Measurements from ENCODE around the gene SLC39A7.

Gene SLC39A7, protein sequence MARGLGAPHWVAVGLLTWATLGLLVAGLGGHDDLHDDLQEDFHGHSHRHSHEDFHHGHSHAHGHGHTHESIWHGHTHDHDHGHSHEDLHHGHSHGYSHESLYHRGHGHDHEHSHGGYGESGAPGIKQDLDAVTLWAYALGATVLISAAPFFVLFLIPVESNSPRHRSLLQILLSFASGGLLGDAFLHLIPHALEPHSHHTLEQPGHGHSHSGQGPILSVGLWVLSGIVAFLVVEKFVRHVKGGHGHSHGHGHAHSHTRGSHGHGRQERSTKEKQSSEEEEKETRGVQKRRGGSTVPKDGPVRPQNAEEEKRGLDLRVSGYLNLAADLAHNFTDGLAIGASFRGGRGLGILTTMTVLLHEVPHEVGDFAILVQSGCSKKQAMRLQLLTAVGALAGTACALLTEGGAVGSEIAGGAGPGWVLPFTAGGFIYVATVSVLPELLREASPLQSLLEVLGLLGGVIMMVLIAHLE

DNA sequence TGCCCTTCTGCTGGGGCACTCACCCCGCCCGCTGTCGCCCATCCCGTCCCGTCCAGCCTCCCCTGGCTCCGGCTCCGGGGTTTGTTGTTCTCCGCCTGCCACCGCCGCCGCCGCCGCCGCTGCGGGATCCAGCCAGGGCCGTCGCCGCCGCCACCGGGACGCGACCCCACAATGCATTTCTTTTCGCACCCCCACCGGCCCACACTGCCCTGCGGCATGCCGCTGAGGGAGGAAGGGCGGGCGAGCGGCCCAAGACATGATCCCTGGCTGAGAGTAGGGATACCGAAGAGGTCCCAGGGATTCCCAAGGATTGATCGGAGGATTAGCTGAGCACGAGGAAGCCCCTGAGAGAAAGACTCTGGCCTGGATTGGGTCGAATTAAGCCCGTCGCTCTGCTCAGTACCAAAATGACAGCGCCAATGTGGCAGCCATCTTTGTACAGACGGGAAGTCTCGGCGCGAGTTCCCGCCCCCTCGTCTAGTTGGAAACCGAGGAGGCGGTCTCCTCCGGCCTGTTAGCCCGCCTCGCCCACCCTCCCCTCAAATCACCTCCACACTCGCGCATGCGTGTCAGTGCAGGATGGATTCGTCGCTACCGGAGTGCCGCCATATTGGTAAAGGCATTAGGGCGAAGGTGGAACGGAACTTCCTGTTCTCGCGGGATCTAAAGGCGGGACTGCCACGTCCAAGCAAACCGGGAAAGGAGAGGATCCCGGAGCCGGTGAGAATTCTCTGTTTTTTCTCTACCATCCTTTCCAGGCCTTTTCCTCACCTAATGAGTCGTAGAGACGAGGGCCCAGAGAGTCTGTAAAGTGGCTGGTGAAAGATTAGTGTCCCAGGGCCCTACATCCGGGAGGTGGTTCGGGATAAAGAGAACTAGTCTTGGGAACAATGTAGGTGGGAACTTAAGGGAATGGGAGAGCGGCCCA, at the start of gene SLC39A7, which contains the start of gene RXRB:
SLC39A7 (plus strand) TSS at position 649 of the 928 bp plus-strand sequence. CDS start 379 bp downstream, outside the sequence.
RXRB (minus strand) TSS at position 447 of the 928 bp plus-strand sequence; CDS start at position 258, 189 bp downstream.
- peak; percentile 63 for FAIRE-seq

DNA sequence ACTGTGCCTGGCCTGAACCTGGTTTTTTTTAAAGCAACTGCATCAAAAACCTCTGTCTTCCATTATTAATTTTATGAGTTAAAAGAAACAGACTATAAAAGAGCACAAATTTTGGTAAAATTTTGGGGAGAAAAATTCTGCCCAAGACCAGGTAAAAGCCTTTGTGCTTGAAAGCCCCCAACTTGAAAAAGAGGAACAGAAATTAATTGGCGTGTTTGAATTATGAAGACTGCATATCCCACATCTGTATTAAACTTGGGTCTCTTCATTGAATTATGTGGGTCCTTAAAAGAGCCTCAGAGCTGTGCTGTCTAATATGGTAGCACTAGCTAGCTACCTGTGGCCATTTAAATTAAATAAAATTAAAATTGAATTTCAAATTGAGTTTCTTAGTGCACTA, 49.6 kb upstream of the SLC39A7 start:
- no peak for FAIRE-seq

DNA sequence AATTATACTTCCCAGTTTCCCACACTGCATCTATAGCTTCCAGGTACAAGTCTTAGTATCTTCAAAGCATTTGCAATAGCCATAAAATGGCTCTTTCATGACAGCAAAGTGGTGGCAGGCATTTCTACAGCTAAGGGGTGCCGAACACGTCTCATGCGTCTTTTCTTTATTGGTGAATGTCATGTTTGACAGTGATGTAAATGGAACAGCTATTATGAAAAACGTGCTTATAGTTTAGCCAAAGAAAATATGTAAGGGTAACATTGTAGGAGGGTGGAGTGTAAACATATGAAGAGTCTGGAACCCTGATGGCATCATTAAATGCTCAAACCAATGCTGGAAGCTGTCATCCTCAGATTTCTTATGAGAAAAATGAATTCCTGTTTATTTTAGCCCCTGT, 46.3 kb upstream of the SLC39A7 start:
- no peak for FAIRE-seq

DNA sequence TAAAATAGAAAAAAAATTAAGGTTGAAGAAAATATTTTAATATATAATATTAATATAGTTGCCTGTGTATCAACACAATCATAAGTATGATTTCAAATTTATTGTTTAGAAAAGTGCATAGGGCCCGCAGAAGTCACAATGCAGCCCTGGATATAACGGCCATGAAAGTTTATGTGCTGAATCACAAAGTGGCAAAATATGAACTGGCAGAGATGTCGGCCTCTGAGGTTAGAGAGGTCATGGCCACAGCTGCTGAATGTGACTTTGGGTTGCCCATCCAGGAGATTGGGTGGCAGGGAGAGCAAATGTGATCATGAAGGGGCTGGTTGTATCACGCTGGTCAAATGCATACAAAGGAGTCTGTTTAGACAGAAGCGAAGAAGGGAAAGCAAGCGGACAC, 44.1 kb upstream of the SLC39A7 start:
- FAIRE-seq, result no peak

DNA sequence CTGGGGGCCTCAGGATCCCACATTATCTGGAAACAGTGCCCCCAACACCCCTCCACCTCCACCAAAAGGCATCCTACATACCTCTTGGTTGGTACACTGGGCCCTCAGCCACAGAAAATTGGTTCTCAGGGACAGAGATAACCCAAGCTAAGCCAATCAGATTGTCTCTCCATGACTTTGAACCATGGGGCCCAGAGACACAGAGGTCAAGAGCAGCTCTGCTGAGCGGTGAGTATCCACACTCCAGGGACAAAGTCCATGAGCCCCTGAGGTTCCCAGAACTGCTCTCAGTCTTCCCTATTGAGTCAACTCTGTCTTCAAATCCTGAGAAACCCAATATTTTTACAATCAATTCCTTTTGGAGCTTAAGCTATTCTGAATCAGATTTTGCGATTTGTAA, 43.7 kb upstream of the SLC39A7 start:
- no peak for FAIRE-seq

DNA sequence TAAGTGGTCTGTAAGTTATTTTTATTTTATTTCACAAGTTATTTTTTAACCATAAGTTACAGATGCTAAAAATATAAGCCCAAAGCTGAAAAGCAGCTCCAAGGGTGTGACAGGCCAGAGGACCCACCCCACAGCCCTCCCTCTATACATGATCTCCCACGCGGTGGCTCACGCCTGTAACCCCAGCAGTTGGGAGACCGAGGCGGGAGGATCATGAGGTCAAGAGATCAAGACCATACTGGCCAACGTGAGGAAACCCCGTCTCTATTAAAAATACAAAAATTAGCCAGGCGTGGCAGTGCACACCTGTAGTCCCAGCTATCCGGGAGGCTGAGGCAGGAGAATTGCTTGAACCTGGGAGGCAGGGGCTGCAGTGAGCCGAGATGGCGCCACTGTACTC, 40.6 kb upstream of the SLC39A7 start:
- no peak for FAIRE-seq

DNA sequence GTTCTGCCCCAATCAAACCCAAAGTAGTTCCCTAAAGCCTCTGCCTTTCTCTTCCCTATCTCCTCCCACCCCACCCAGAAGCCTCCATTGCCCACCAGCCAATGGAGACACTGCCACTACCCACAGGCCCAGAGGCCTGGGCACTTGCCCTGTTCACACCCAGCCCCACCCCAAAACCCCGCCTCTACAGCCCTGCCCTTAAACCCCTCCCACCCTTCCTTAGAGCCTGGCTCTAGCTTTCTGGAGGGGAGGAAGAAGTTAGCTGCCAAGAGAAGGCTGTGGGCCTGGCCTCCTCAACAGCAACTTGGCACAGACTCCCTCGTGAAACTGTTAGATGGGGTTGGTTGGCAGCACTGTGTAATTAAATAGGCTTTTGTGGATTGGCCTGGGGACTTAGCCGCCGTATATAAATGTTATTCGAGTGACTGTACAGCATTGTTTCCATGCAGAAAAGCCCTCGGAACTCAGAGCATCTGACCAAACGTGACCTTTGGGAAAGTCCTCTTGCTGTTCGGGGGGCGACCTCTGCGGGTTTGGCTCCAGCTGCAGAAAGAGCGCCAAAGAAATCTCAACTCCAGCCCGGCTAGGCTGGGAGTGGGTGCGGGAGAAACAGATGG, 39.8 kb upstream of the SLC39A7 start:
- no peak for FAIRE-seq

DNA sequence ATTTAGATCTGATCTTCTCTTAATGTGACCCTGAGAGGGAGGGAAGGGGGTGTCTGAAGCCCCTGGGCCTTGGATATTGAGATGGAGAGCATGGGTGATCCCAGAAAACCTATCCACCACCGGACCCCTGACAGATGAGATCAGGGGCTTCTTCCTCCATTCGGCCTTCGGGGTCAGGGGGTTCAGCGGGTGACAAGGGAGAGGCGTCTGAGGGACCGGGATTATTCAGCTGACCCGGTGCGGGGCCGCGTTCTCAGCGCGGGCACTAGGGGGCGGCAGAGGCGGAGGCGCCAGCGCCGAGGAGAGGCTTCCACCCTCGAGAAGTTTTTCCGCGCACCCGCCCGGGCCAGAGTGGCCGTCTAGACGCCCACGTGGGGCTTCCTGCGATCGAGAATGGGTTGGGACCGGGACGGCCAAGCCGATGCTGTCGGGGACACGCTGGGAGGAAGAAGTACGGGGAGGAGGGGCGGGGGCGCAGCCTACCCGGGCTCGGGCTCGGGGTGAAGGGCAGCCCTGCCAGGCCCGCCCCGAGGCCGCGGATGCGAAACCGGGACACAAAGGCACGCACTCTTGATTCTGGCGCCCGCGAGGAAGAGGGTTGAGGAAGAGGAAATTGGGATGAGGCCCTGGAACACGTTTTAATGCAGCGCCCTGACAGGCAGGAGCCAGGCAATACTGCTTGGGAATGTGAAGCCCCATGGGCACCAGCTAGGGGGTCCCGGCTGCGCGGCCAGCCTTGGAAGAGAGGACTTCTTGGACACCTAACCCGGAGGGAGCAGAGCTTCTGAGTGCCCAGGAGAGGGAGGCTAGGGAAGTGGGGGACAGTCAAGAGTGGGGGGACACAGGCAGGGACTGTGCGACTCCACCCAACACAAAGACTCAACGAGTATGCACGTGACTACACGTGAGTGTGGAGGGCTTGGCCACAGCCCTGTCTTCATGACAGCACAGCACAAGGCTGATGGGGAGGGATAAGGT, 39.0 kb upstream of the SLC39A7 start:
- no peak for FAIRE-seq

DNA sequence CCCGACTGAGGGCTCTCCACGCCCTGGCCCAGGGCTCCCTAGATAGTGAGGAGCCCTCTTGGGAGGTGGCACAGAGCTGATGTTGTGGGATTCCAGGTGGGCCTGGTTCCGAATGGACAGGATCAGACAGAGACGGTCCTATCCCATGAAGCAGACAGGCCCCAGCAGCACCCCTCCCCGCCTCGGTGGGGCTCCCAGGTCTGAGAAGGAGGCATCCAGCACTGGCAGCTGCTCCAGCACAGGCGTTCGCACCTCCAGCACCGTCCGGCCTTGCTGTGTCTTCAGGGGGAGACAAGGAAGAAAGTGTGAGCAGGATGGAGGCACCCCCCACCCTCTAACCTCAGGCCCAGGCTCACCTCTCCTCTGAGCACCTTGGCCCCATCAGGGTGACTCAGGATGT, 37.1 kb upstream of the SLC39A7 start:
- no peak for FAIRE-seq

DNA sequence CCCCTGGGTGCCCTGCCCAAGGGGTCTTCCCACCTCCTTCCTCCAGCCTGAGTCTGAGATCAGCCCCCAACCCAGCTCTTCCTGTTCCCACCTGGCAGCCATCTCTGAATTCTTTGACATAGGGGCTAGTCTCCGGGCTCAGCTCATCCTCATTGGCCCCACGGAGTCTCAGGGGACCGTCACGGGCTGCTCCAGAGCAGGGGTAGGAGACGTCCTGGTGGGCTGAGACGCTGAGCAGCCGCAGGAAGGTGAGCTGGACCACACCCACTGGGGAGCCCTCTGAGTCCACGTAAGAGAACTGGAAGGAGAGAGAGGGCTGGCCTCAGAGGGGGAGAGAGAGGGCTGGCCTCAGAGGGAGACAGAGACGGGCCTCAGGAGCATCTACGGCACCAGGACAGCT, 36.5 kb upstream of the SLC39A7 start:
- no peak for FAIRE-seq

DNA sequence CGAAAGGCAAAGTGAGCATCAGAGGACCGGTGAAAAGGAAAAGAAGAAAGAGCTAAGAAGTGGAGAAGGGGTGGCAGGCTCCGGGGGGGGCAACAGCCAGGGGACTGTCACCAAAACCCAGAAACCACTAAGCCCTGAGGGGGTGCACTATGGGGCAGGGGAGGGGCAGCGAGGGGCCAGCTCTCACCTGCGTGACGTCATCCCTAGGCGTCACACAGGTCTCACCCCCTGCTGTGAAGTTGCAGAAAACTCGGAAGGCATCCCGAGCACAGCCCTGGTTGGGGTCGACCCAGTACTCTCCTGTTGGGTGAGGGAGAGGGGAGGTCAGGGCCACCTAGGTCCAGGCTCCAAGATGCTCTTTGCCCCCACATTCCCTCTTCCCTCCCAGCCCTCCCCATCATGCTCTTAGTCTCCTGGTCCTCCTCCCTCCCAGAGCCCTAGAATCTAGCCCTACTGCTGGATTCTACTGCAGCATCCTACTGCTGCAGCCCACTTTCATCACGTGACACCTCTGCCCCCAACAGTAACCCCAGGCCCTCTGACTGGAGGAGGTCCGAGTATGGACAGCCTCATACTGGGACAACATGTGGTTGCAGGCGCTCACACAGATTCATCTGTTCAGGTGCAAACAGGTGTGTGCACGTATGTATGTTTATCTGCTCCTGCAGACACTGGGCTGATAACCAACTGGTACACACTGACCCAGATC, 35.8 kb upstream of the SLC39A7 start:
- no peak for FAIRE-seq

DNA sequence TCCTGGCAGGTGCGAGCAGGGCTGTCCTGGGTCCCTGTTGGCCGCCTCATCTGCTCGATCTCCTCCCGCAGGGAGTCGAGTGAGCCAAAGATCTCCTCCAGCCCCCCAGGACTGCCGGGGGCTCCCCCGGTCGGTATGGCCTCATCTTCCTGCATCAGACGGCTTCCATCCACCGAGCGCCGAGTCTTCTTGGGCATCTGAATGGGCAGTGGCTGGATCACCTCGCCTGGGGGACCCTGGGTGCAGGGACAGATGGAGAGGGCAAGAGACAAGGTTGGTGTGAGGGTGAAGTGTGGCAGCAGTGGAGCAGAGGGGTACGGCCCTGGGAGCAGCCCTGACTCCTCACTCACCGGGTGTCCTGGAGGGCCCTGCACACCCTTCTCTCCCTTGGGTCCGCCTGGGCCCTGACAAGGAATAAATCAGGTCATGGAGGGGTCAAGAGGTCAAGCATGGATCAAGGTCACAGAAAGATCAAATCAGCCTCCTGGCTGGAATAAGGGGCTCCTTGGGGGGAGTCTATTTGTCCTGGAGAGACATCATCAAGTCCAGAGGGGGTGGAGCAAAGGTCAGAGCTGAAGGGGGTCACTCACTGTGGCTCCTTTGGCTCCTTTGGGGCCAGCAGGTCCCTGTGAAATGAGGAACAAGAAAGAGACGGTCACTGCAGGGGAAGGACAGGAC, 34.9 kb upstream of the SLC39A7 start:
- FAIRE-seq, result no peak

DNA sequence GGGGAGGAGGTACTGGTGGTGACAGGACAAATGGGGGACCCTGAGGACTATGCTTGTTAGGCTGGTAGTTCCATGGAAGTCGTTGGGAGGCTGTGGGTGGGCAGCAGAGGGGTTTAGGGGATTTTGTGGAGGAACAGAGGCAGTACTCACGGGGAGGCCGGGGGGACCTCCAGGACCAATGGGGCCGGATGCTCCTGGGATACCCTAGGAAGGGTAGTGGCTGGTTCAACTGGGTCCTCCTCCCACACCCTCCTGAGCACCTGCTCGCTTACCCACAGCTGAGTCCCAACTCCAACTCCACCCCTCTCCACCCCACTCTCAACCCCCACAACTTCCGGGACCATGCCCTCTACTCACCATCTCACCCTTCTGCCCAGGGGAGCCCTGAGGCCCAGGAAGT, 34.3 kb upstream of the SLC39A7 start:
- no peak for FAIRE-seq

DNA sequence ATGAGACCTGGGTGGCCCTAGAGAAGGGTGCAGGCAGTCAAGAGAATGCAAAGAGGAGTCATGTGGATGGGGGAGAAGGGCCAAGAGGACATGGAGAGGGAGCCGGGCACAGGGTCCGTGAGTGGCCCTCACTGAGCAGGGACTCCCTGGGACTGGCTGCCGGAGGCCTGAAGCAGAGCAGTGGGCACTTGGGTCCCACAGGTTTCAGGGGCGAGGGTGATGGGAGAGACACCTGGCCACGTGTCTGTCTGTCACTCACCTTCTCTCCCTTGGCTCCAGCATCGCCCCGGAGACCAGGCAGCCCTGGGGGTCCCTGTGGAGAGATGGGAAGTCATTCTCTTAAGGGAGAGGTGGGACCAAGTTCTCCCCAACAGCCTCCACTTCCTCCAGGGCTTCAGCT, 33.9 kb upstream of the SLC39A7 start:
- FAIRE-seq, result no peak

DNA sequence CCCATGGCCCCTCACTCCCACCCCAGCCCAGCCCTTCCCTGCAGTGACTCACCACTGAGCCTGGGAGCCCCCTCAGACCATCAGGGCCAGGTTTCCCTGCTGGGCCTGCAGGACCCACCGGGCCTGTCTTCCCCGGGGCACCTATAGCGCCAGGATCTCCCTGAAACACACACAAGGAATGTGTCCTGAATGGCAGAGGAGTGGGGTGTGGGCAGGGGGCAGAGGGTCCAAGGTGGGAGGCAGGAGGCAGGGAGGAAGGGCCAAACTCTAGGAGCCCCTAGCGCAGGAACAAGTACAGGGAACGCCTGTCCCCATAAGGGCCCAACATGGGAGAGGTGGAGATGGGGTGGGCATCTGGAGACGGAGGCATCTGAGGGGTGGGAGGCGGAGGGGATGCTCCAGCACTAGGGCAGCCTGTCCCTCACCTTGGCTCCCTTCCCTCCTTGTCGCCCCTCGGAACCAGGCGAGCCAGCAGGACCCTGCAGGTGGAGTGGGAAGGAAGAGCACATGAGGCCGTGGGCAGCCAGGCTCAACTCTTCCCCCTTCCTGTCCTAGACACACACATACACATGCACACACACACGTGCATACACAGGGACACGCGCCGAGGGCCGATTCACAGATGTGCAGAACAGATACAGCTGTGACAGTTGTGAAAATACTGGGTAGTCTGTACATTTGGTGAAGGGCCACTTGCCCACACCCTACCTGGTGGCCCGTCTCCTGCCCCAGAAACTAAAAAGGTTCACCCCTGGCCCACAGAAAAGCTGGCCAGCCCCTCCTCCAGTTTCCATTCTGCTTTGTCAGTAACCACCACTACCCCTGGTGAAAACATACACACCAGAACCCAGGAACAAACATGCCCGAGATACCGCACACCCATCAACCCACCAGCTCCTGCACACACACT, 33.0 kb upstream of the SLC39A7 start:
- FAIRE-seq, result no peak

DNA sequence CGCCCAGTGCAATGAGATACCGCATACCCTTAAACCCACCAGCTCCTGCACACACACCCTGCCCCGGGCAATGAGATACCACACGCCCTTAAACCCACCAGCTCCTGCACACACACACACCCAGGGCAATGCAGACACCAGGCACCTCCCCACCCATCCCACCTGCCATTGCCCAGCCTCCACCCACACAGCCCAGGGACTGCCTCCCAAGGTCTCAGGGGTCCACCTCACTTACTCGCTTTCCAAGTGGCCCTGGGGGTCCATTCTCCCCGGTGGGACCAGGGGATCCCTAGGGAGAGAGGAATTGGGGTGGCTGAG, 32.4 kb upstream of the SLC39A7 start:
- no peak for FAIRE-seq

DNA sequence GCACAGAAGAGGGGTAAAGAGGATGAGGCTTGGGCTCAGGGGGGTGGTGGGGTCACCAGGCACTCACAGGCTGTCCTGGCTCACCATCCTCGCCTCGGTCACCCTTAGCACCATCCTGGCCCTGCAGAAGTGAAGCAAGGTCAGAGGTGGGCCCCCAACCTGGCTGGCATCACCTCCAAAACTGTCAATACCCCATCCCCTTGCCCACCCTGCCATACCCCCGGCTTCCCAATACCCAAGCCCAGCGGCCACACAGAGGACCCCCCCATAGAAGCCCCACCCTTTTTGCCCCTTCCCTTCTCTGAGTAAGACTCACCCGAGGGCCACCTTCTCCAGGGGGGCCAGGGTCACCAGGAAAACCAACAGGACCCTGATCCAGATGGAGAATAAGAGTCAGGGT, 32.0 kb upstream of the SLC39A7 start:
- FAIRE-seq, result no peak

DNA sequence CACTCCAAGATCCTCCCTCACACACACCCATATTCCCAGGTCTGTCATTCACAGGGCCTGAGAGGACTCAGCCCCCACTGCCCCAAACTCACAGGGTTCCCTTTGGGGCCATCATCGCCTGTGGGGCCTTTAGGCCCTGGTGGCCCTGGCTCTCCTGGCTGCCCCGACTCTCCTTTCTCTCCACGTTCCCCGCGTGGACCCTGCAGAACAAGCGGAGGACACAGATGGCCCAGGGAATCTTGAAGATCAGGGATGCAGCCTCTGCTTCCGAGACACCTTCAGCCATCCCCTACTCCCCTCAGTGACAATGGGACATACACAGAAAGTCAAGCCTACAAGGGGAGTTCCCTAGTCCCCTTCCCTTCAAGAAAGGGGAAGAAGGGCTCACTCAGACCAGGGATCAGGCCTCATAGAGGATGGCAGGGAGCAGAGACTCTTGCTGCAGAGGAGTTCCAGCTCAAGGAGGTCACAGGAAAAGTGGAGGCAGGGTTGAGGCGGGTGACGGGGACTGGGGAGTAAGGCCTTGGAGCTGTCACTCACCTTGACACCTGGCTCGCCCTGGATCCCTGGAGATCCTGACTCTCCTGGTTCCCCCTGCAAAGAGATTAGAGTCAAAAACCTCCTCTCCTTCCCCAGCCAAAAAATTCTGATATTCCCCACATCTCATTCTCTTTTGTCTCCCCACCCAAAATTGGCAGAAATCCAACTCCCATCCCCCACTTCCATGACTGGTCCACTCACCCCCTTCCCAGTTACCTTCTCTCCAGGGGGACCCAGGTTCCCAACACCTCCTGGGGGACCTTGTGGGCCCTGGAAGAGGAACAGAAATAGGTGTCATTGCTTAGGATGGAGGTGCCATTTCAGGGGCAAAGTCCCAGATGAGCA, 31.1 kb upstream of the SLC39A7 start:
- FAIRE-seq, result no peak
